ENCODE data around the gene CHAC1. TPM values are rescaled to one million over a fixed set of nuclear protein-coding genes. Genes with fewer than 3 reads are reported as not detected.

Gene CHAC1
- total RNA-seq, 1 donor, result 30.0 TPM

- no peak for TF ChIP-seq CTCF (IDR thresholded peaks at IDR 0.05; ENCODE audit: extremely low read depth, low read depth, low read length)
- Histone ChIP-seq H3K27me3 (ENCODE audit: insufficient read depth, low read length) (peaks cover 34% of the 10 kb centered on the region), H3K9me3 (ENCODE audit: low read depth, low read length) (no peaks in the 10 kb centered on the region), H3K4me3 (ENCODE audit: insufficient read depth, low read length) (no peak overlapping the region), H3K79me2 (ENCODE audit: insufficient read depth, low read length) (no peaks in the 10 kb centered on the region), H3K36me3 (ENCODE audit: insufficient read depth, low read length) (no peaks in the 10 kb centered on the region), H3K4me2 (ENCODE audit: insufficient read depth, low read length) (no peak overlapping the region), H2AFZ (ENCODE audit: low read length) (no peak overlapping the region), H3K4me1 (ENCODE audit: insufficient read depth, low read length) (no peaks in the 10 kb centered on the region), H3K27ac (ENCODE audit: low read depth, low read length) (no peak overlapping the region), H4K20me1 (ENCODE audit: insufficient read depth, low read length) (no peaks in the 10 kb centered on the region)
- DNase-seq (ENCODE audit: insufficient read length, low spot score, missing footprints), result peak; percentile 62
Observed at GRCh38 chr15:40923551-40923950, 29.7 kb upstream of the CHAC1 start.

- TF ChIP-seq CTCF (IDR thresholded peaks at IDR 0.05; ENCODE audit: extremely low read depth, low read depth, low read length), result no peak
- no peak overlapping the region for H3K4me3 ChIP-seq (ENCODE audit: insufficient read depth, low read length)
- H3K79me2 ChIP-seq (ENCODE audit: insufficient read depth, low read length), result no peaks in the 10 kb centered on the region
- H3K9me3 ChIP-seq (ENCODE audit: low read depth, low read length), result no peaks in the 10 kb centered on the region
- H3K27me3 ChIP-seq (ENCODE audit: insufficient read depth, low read length), result peaks cover 53% of the 10 kb centered on the region
- H4K20me1 ChIP-seq (ENCODE audit: insufficient read depth, low read length), result no peaks in the 10 kb centered on the region
- H3K4me1 ChIP-seq (ENCODE audit: insufficient read depth, low read length), result peaks cover 12% of the 10 kb centered on the region
- H3K36me3 ChIP-seq (ENCODE audit: insufficient read depth, low read length), result no peaks in the 10 kb centered on the region
- no peak overlapping the region for H3K27ac ChIP-seq (ENCODE audit: low read depth, low read length)
- no peak overlapping the region for H2AFZ ChIP-seq (ENCODE audit: low read length)
- no peak for DNase-seq (ENCODE audit: insufficient read length, low spot score, missing footprints)
- H3K4me2 ChIP-seq (ENCODE audit: insufficient read depth, low read length), result no peak overlapping the region
Observed at GRCh38 chr15:40925495-40925862, 27.8 kb upstream of the CHAC1 start.

GRCh38 chr15:40925863-40926658 is 27.2 kb upstream of the CHAC1 start:
- Histone ChIP-seq H3K27ac (ENCODE audit: low read depth, low read length) (no peak overlapping the region), H3K9me3 (ENCODE audit: low read depth, low read length) (no peaks in the 10 kb centered on the region), H3K4me1 (ENCODE audit: insufficient read depth, low read length) (peaks cover 16% of the 10 kb centered on the region), H3K79me2 (ENCODE audit: insufficient read depth, low read length) (no peaks in the 10 kb centered on the region), H4K20me1 (ENCODE audit: insufficient read depth, low read length) (no peaks in the 10 kb centered on the region), H3K4me2 (ENCODE audit: insufficient read depth, low read length) (peak overlapping the region; percentile 39), H3K36me3 (ENCODE audit: insufficient read depth, low read length) (no peaks in the 10 kb centered on the region), H2AFZ (ENCODE audit: low read length) (no peak overlapping the region), H3K27me3 (ENCODE audit: insufficient read depth, low read length) (peaks cover 58% of the 10 kb centered on the region), H3K4me3 (ENCODE audit: insufficient read depth, low read length) (no peak overlapping the region)
- no peak for TF ChIP-seq CTCF (IDR thresholded peaks at IDR 0.05; ENCODE audit: extremely low read depth, low read depth, low read length)
- peak; percentile 92 for DNase-seq (ENCODE audit: insufficient read length, low spot score, missing footprints)

- Histone ChIP-seq H2AFZ (ENCODE audit: low read length) (no peak overlapping the region), H3K9me3 (ENCODE audit: low read depth, low read length) (no peaks in the 10 kb centered on the region), H3K27me3 (ENCODE audit: insufficient read depth, low read length) (peaks cover 67% of the 10 kb centered on the region), H4K20me1 (ENCODE audit: insufficient read depth, low read length) (no peaks in the 10 kb centered on the region), H3K4me1 (ENCODE audit: insufficient read depth, low read length) (peaks cover 16% of the 10 kb centered on the region), H3K4me3 (ENCODE audit: insufficient read depth, low read length) (no peak overlapping the region), H3K36me3 (ENCODE audit: insufficient read depth, low read length) (no peaks in the 10 kb centered on the region), H3K79me2 (ENCODE audit: insufficient read depth, low read length) (no peaks in the 10 kb centered on the region), H3K4me2 (ENCODE audit: insufficient read depth, low read length) (no peak overlapping the region), H3K27ac (ENCODE audit: low read depth, low read length) (no peak overlapping the region)
- DNase-seq (ENCODE audit: insufficient read length, low spot score, missing footprints), result peak; percentile 77
- no peak for TF ChIP-seq CTCF (IDR thresholded peaks at IDR 0.05; ENCODE audit: extremely low read depth, low read depth, low read length)
Observed at GRCh38 chr15:40926659-40927494, 26.4 kb upstream of the CHAC1 start.

Measured in osteoblast (primary cell).